A549 (cell line): Measurements from ENCODE around the gene RINL. TPM values are rescaled to one million over a fixed set of nuclear protein-coding genes. Genes with fewer than 3 reads are reported as not detected.
A peak's percentile ranks its signal among the peaks of the same experiment; 100 is the strongest.
"Not testable (repeated sequence)": the region's sequence is repeated elsewhere in the genome, so short reads cannot be mapped to it uniquely, and the experiment has no call there.

Source experiments
- ATAC-seq, 2 experiments: fragments of 200-7000 bp in 1 of 2; fragments of >200 bp in 1 of 2; cut with Nextera tagmentation in 1 of 2; cut with Tn5 transposase in 1 of 2; 3 replicates each; pipeline versions ENCODE4 v1.8.0 to v1.9.1; 2018 to 2020; ENCODE audit warnings: mild to moderate bottlenecking in 1 of 2, moderate library complexity in 1 of 2
- CTCF ChIA-PET: fragments of 300-600 bp; sonication (Branson Sonifier 250); formaldehyde crosslinking; extraction: SDS; loops from one replicate; lab custom pipeline; 2021; ENCODE audit warnings: antibody characterized with exemption, inconsistent platforms; lab: Yijun Ruan, JAX
- POLR2A ChIA-PET: fragments of 350-600 bp; formaldehyde crosslinking; extraction: SDS; loops from one replicate; lab custom pipeline; 2021; ENCODE audit warnings: antibody characterized with exemption, inconsistent platforms; lab: Yijun Ruan, JAX
- DNase-seq, 2 experiments: peaks; one replicate each; pipeline versions ENCODE4 v3.0.0 to v3.0.0-alpha.2; 2011 to 2016; ENCODE audit warnings: low read depth in 1 of 2, low spot score in 1 of 2
- FAIRE-seq: peaks from 2 replicates; lab custom pipeline; 2011; peaks lifted over from hg19 to GRCh38; lab: Jason Lieb, UNC
- H3K27ac ChIP-seq, 2 experiments: fragments of >200 bp; sonication (Bioruptor Twin); formaldehyde crosslinking; 3 replicates each; pipeline ENCODE4 v1.5.1; 2016 to 2017
- H3K4me1 ChIP-seq: fragments of >200 bp; sonication (Bioruptor Twin); formaldehyde crosslinking; 3 replicates; pipeline ENCODE4 v1.6.1; 2016
- H3K4me2 ChIP-seq: fragments of >200 bp; sonication (Bioruptor Twin); formaldehyde crosslinking; 3 replicates; pipeline ENCODE4 v1.6.1; 2016
- H3K4me3 ChIP-seq: fragments of >200 bp; sonication (Bioruptor Twin); formaldehyde crosslinking; 3 replicates; pipeline ENCODE4 v1.5.1; 2016
- H3K9me3 ChIP-seq: fragments of >200 bp; sonication (Bioruptor Twin); formaldehyde crosslinking; 3 replicates; pipeline ENCODE4 v1.6.1; 2016
- BHLHE40 ChIP-seq: IDR thresholded peaks from 2 replicates; pipeline ENCODE4 v1.6.1; 2012; ENCODE audit warnings: low read depth, low read length, inconsistent platforms
- EHMT2 ChIP-seq: fragments of 200-600 bp; sonication (generic); IDR thresholded peaks from 2 replicates; pipeline ENCODE4 v1.6.1; 2016; ENCODE audit warnings: antibody characterized with exemption, low read depth, mild to moderate bottlenecking, moderate library complexity
- ELK1 ChIP-seq: fragments of 150-350 bp; IDR thresholded peaks from 2 replicates; pipeline ENCODE4 v1.6.1; 2014; ENCODE audit warnings: low read depth, mild to moderate bottlenecking, low read length
- FOSB ChIP-seq: fragments of 250-450 bp; sonication (Bioruptor Pico); IDR thresholded peaks from 2 replicates; pipeline ENCODE4 v1.5.0; 2020; ENCODE audit warnings: mild to moderate bottlenecking, moderate library complexity
- HOXA7 ChIP-seq: fragments of 250-450 bp; sonication (Bioruptor Pico); IDR thresholded peaks from 2 replicates; pipeline ENCODE4 v1.5.0; 2020; ENCODE audit warnings: mild to moderate bottlenecking, moderate library complexity
- HOXB5 ChIP-seq: fragments of 250-450 bp; sonication (Bioruptor Pico); IDR thresholded peaks from 2 replicates; pipeline ENCODE4 v1.5.0; 2020; ENCODE audit warnings: mild to moderate bottlenecking, moderate library complexity
- NFE2L2 ChIP-seq: fragments of 150-350 bp; conservative IDR thresholded peaks from 2 replicates; pipeline ENCODE4 v1.6.1; 2014; ENCODE audit warnings: low read length
- POLR2A ChIP-seq: IDR thresholded peaks from 2 replicates; pipeline ENCODE4 v1.6.1; 2012; ENCODE audit warnings: mild to moderate bottlenecking, low read length
- RARB ChIP-seq: fragments of 250-450 bp; sonication (Bioruptor Pico); IDR thresholded peaks from 2 replicates; pipeline ENCODE4 v1.8.0; 2021; ENCODE audit warnings: mild to moderate bottlenecking, moderate library complexity
- REST ChIP-seq: fragments of 200-600 bp; sonication (generic); IDR thresholded peaks from 2 replicates; pipeline ENCODE4 v1.6.1; 2016; ENCODE audit warnings: antibody characterized with exemption, mild to moderate bottlenecking, moderate library complexity
- USF2 ChIP-seq: fragments of 450-650 bp; IDR thresholded peaks from 2 replicates; pipeline ENCODE4 v1.6.1; 2014; ENCODE audit warnings: antibody characterized with exemption
- ZC3H11A ChIP-seq: fragments of 450-650 bp; IDR thresholded peaks from 2 replicates; pipeline ENCODE4 v1.6.1; 2014; ENCODE audit warnings: antibody characterized with exemption, mild to moderate bottlenecking
- WGBS: methylation state at CpG from one replicate; pipeline ENCODE4 v1.1.6; 2017; ENCODE audit errors: missing lambda C conversion rate; 5-methylcytosine and 5-hydroxymethylcytosine counted together
- polyA plus RNA-seq, 4 experiments: library from polyadenylated mRNA; depleted of rRNA in 3 of 4; stranded (reverse); fragments of >200 nt; fragmentation: RNase III in 1 of 4; extraction: RNeasy Plus Mini Kit Qiagen cat#74134 plus additional on column Dnase treatment in 1 of 4; gene quantifications; 2 replicates in 3 of 4; 3 replicates in 1 of 4; pipeline ENCODE4 v1.2.3, GENCODE V29; 2011 to 2017

RINL gene
- polyA plus RNA-seq, 2 of the 4 experiments (the other 2 are of a cell fraction) = 2.9 to 6.3 TPM

DNA sequence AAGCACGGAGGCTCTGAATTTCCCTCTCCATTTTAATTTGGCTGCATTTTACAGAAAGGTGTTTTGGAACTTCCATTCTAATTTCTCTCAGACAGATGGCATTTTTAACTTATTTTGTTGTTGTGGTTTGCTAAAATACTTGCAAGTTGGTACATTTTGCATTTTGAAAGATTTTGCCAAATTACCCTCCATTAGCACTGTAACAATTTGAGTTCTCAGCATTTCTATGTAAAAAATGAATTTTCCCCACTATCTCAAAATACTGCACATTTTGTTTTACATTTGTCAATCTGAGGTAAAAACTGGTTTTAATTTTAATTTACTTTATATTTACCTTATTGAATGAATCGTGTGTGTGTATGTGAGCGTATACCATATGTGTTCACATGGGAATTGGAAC lies 21.3 kb downstream of the RINL start:
- no peak for ATAC-seq
- ChIA-PET CTCF (interaction anchor here (0.6 to 24.7 kb wide), 3 partner anchors 25 to 587 kb away, joined by 3 to 652 read pairs (median 6); partner anchors contain the start of gene RINL), POLR2A (no interaction called here)
- 89% methylated on average over 3 of the region's 3 CpGs for WGBS
- H3K4me1 ChIP-seq = peaks cover 7% of the 10 kb centered on the region
- H3K9me3 ChIP-seq = no peaks in the 10 kb centered on the region
- H3K4me2 ChIP-seq = no peak overlapping the region
- DNase-seq = no peak
- FAIRE-seq = peak; percentile 90
- H3K4me3 ChIP-seq = no peak overlapping the region
- TF ChIP-seq HOXB5 (CRISPR knock-in tag) = no peak
- TF ChIP-seq REST = no peak
- TF ChIP-seq POLR2A = no peak
- TF ChIP-seq NFE2L2 = no peak
- TF ChIP-seq RARB (CRISPR knock-in tag) = no peak
- no peak for TF ChIP-seq USF2
- TF ChIP-seq ZC3H11A = no peak
- H3K27ac ChIP-seq = no peak overlapping the region

DNA sequence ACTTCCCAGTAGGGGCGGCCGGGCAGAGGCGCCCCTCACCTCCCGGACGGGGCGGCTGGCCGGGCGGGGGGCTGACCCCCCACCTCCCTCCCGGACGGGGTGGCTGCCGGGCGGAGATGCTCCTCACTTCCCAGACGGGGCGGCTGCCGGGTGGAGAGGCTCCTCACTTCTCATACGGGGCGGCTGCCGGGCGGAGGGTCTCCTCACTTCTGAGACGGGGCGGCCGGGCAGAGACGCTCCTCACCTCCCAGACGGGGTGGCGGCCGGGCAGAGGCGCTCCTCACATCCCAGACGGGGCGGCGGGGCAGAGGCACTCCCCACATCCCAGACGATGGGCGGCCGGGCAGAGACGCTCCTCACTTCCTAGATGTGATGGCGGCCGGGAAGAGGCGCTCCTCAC lies 22.3 kb downstream of the RINL start:
- POLR2A ChIA-PET = not testable (repeated sequence)

GRCh38 chr19:38854961-38855360 lies 23.1 kb downstream of the RINL start:
- ATAC-seq, H3K4me2 ChIP-seq, FAIRE-seq, H3K4me3 ChIP-seq, CTCF ChIA-PET, H3K27ac ChIP-seq, DNase-seq, POLR2A ChIA-PET, H3K9me3 ChIP-seq: not testable (repeated sequence)
- peaks cover 16% of the 10 kb centered on the region for H3K4me1 ChIP-seq
- 75% methylated on average over 2 of the region's 3 CpGs for WGBS

More for the DNA sequence above, 22.3 kb downstream of the RINL start:
- H3K4me1 ChIP-seq = peaks cover 15% of the 10 kb centered on the region
- not testable (repeated sequence) for H3K4me2 ChIP-seq, H3K9me3 ChIP-seq, H3K4me3 ChIP-seq, ATAC-seq, FAIRE-seq, H3K27ac ChIP-seq, DNase-seq
- WGBS = 95% methylated on average over 13 of the region's 37 CpGs
- CTCF ChIA-PET = interaction anchor here (24.7 kb wide), 1 partner anchor 26 kb away, joined by 652 read pairs; the partner anchor contains the start of gene RINL

DNA sequence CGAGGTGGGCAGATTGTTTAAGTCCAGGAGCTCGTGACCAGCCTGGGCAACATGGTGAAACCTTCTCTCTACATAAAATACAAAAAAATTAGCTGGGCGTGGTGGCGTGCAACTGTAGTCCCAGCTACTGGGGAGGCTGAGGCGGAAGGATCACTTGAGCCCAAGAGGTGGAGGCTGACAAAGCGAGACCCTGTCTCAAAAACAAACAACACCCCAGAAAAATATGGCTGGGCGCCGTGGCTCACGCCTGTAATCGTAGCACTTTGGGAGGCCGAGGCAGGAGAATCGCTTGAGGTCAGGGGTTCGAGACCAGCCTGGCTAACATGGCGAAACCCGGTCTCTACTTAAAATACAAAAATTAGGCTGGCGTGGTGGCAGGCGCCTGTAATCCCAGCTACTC lies 24.9 kb downstream of the RINL start:
- 83% methylated on average over 17 of the region's 17 CpGs for WGBS
- FAIRE-seq = no peak

More for the DNA sequence above, 24.9 kb downstream of the RINL start:
- TF ChIP-seq BHLHE40 (no peak), FOSB (no peak), HOXA7 (no peak), ELK1 (no peak), EHMT2 (no peak), NFE2L2 (no peak)
- peak overlapping the region; percentile 64 for H3K4me3 ChIP-seq
- ChIA-PET CTCF (interaction anchor here (0.7 to 4.3 kb wide), 21 partner anchors 10 to 450 kb away, joined by 3 to 51 read pairs (median 4); partner anchors contain the start of genes ECH1, FAM98C, MRPS12 and SARS2), POLR2A (interaction anchor here (0.6 to 3.2 kb wide), 16 partner anchors 10 to 237 kb away, joined by 3 to 26 read pairs (median 5); partner anchors contain the start of genes ECH1, EIF3K, MRPS12 and NFKBIB)
- ATAC-seq (no peak), DNase-seq (no peak)
- H3K9me3 ChIP-seq = no peaks in the 10 kb centered on the region
- peak overlapping the region; percentile 70 for H3K4me2 ChIP-seq
- H3K27ac ChIP-seq = peak overlapping the region; percentile 93 to 95
- H3K4me1 ChIP-seq = peaks cover 18% of the 10 kb centered on the region
